HEK293 (cell line): ENCODE data around the gene MAML3.

ENCODE experiments used
- CTCF ChIP-seq: fragments of 450-650 bp; formaldehyde crosslinking; IDR thresholded peaks from 2 replicates; pipeline ENCODE4 v1.5.1; 2016; ENCODE audit warnings: missing biosample characterization, missing genetic modification characterization
- KLF16 ChIP-seq: fragments of 450-650 bp; formaldehyde crosslinking; IDR thresholded peaks from 2 replicates; pipeline ENCODE4 v1.5.1; 2017; ENCODE audit warnings: missing biosample characterization, missing genetic modification characterization
- KLF9 ChIP-seq: fragments of 450-650 bp; formaldehyde crosslinking; IDR thresholded peaks from 2 replicates; pipeline ENCODE4 v1.5.1; 2016; ENCODE audit warnings: missing biosample characterization, missing genetic modification characterization, low read depth
- SETDB1 ChIP-seq: IDR thresholded peaks from one replicate; pipeline ENCODE4 v1.6.1; 2017; ENCODE audit warnings: mild to moderate bottlenecking, low read length, moderate library complexity, mixed read lengths; ENCODE audit not compliant: insufficient read length
- TSHZ1 ChIP-seq: fragments of 450-650 bp; formaldehyde crosslinking; IDR thresholded peaks from 2 replicates; pipeline ENCODE4 v1.5.1; 2016; ENCODE audit warnings: missing biosample characterization, missing genetic modification characterization, borderline replicate concordance
- ZBTB1 ChIP-seq: fragments of 450-650 bp; formaldehyde crosslinking; IDR thresholded peaks from 2 replicates; pipeline ENCODE4 v1.5.1; 2016; ENCODE audit warnings: missing biosample characterization, missing genetic modification characterization
- ZNF138 ChIP-seq: fragments of 450-650 bp; formaldehyde crosslinking; IDR thresholded peaks from 2 replicates; pipeline ENCODE4 v1.5.1; 2016; ENCODE audit warnings: missing biosample characterization, missing genetic modification characterization, borderline replicate concordance
- ZNF37A ChIP-seq: fragments of 450-650 bp; IDR thresholded peaks from 2 replicates; pipeline ENCODE4 v1.5.1; 2018; ENCODE audit warnings: missing biosample characterization, missing genetic modification characterization
- ZNF549 ChIP-seq: fragments of 450-650 bp; IDR thresholded peaks from 2 replicates; pipeline ENCODE4 v1.5.1; 2018; ENCODE audit warnings: missing biosample characterization, missing genetic modification characterization, mild to moderate bottlenecking, inconsistent platforms, moderate library complexity
- ZNF660 ChIP-seq: fragments of 450-650 bp; IDR thresholded peaks from 2 replicates; pipeline ENCODE4 v1.5.1; 2018; ENCODE audit warnings: missing biosample characterization, mild to moderate bottlenecking, missing genetic modification characterization
- ZNF76 ChIP-seq: fragments of 450-650 bp; formaldehyde crosslinking; IDR thresholded peaks from 2 replicates; pipeline ENCODE4; 2016; ENCODE audit warnings: low read depth, missing biosample characterization, missing genetic modification characterization, borderline replicate concordance
- TF ChIP-seq, protein P1 (sequence below): IDR thresholded peaks from 2 replicates; pipeline ENCODE4 v1.6.1; 2011; ENCODE audit warnings: mild to moderate bottlenecking, low read depth, low read length, borderline replicate concordance
- TF ChIP-seq, protein P2 (sequence below): fragments of 450-650 bp; formaldehyde crosslinking; IDR thresholded peaks from 2 replicates; pipeline ENCODE4 v1.5.1; 2016; ENCODE audit warnings: missing biosample characterization, missing genetic modification characterization
- TF ChIP-seq, protein P3 (sequence below): fragments of 450-650 bp; formaldehyde crosslinking; IDR thresholded peaks from 2 replicates; pipeline ENCODE4 v1.5.1; 2016; ENCODE audit warnings: missing biosample characterization, missing genetic modification characterization

GRCh38 chr4:139721789-139722188, 432.2 kb downstream of the MAML3 start:
- TF ChIP-seq ZNF138: no peak
- TF ChIP-seq ZBTB1 (tag by site-specific recombination): no peak
- no peak for TF ChIP-seq CTCF (tag by site-specific recombination)
- TF ChIP-seq, protein P1, sequence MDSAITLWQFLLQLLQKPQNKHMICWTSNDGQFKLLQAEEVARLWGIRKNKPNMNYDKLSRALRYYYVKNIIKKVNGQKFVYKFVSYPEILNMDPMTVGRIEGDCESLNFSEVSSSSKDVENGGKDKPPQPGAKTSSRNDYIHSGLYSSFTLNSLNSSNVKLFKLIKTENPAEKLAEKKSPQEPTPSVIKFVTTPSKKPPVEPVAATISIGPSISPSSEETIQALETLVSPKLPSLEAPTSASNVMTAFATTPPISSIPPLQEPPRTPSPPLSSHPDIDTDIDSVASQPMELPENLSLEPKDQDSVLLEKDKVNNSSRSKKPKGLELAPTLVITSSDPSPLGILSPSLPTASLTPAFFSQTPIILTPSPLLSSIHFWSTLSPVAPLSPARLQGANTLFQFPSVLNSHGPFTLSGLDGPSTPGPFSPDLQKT: no peak
- TF ChIP-seq KLF16 (tag by site-specific recombination): no peak
- no peak for TF ChIP-seq SETDB1
- no peak for TF ChIP-seq TSHZ1
- TF ChIP-seq, protein P2, sequence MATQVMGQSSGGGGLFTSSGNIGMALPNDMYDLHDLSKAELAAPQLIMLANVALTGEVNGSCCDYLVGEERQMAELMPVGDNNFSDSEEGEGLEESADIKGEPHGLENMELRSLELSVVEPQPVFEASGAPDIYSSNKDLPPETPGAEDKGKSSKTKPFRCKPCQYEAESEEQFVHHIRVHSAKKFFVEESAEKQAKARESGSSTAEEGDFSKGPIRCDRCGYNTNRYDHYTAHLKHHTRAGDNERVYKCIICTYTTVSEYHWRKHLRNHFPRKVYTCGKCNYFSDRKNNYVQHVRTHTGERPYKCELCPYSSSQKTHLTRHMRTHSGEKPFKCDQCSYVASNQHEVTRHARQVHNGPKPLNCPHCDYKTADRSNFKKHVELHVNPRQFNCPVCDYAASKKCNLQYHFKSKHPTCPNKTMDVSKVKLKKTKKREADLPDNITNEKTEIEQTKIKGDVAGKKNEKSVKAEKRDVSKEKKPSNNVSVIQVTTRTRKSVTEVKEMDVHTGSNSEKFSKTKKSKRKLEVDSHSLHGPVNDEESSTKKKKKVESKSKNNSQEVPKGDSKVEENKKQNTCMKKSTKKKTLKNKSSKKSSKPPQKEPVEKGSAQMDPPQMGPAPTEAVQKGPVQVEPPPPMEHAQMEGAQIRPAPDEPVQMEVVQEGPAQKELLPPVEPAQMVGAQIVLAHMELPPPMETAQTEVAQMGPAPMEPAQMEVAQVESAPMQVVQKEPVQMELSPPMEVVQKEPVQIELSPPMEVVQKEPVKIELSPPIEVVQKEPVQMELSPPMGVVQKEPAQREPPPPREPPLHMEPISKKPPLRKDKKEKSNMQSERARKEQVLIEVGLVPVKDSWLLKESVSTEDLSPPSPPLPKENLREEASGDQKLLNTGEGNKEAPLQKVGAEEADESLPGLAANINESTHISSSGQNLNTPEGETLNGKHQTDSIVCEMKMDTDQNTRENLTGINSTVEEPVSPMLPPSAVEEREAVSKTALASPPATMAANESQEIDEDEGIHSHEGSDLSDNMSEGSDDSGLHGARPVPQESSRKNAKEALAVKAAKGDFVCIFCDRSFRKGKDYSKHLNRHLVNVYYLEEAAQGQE (tag by site-specific recombination): no peak
- TF ChIP-seq ZNF549 (tag by site-specific recombination): no peak
- no peak for TF ChIP-seq KLF9 (tag by site-specific recombination)
- no peak for TF ChIP-seq ZNF660 (tag by site-specific recombination)
- no peak for TF ChIP-seq ZNF76
- TF ChIP-seq, protein P3, sequence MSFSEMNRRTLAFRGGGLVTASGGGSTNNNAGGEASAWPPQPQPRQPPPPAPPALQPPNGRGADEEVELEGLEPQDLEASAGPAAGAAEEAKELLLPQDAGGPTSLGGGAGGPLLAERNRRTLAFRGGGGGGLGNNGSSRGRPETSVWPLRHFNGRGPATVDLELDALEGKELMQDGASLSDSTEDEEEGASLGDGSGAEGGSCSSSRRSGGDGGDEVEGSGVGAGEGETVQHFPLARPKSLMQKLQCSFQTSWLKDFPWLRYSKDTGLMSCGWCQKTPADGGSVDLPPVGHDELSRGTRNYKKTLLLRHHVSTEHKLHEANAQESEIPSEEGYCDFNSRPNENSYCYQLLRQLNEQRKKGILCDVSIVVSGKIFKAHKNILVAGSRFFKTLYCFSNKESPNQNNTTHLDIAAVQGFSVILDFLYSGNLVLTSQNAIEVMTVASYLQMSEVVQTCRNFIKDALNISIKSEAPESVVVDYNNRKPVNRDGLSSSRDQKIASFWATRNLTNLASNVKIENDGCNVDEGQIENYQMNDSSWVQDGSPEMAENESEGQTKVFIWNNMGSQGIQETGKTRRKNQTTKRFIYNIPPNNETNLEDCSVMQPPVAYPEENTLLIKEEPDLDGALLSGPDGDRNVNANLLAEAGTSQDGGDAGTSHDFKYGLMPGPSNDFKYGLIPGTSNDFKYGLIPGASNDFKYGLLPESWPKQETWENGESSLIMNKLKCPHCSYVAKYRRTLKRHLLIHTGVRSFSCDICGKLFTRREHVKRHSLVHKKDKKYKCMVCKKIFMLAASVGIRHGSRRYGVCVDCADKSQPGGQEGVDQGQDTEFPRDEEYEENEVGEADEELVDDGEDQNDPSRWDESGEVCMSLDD (tag by site-specific recombination): no peak
- TF ChIP-seq ZNF37A: no peak
